HG03558 (cell line): ENCODE data around the gene IWS1.
"Not testable (repeated sequence)": the region's sequence is repeated elsewhere in the genome, so short reads cannot be mapped to it uniquely, and the experiment has no call there.

Source experiments
- ATAC-seq: cut with Tn5 transposase; IDR thresholded peaks from one replicate; pipeline ENCODE4 v1.9.1; 2021; ENCODE audit warnings: moderate number of reproducible peaks; ENCODE audit not compliant: unreplicated experiment; ENCODE audit errors: extremely low read depth

The IWS1 gene

DNA sequence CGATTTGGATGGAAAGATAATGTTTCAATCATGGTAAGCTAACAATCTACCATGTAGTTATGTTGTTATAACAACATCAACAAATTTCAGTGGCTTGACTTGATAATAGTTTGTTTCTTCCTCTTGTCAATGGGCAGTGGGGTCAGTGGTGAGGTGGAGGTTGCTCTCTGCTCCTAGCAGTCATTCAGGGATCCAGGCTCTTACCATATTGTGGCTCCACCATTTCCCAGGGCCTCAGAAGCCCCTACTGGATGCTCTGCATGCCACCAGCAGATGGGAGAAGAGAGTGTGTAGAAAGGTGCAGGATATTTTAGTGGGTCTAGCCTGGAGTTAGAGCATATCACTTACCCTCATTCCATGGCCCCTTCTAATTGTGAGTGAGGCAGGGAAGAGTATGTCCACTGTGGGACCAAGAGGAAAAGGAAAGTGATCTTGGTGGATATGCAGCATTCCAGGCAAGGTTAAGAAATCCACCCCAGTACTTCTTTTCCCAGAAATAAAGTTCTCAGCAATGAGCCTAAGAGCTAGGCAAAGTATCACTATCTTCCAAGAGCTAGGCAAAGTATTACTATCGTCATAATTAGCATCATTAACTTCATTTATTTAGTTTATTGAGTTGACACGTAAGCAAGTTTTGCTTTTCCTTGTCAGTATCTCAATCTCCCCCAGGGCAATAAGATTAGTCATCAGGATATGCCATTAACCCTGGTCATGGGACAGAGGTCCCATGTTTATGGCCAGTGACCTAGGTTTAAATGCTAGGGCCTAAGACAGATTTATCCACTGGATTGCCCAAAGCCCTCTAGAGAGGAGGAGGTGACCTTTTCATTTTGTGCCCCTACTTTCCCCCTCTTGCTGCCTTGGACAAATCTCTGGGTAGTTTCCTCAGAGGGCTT is 4.2 kb upstream of the IWS1 start:
- no peak for ATAC-seq

- not testable (repeated sequence) for ATAC-seq
These were observed 3.1 kb upstream of the IWS1 start for GRCh38 chr2:127529416-127529815.

DNA sequence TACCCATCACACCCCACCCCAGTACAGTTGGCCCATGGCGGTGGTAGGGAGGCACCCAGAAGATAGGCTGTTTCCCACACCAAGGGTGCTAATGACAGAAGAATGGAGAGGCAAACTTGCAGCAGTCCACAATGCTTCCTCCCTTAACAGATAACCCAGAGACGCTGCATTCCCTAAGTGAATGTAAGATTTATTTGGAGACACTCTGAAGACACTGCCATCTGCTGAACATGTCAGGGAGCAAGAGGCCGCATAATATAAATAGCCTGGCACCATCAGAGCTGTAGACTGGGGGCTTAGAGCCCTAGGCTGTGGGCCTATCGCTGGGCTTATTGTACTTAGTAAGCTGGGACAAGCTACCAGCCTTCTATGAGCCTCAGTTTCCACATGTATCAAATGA is 2.2 kb upstream of the IWS1 start:
- ATAC-seq, result no peak

GRCh38 chr2:127527001-127527804 is 914 bp upstream of the IWS1 start:
- no peak for ATAC-seq

DNA sequence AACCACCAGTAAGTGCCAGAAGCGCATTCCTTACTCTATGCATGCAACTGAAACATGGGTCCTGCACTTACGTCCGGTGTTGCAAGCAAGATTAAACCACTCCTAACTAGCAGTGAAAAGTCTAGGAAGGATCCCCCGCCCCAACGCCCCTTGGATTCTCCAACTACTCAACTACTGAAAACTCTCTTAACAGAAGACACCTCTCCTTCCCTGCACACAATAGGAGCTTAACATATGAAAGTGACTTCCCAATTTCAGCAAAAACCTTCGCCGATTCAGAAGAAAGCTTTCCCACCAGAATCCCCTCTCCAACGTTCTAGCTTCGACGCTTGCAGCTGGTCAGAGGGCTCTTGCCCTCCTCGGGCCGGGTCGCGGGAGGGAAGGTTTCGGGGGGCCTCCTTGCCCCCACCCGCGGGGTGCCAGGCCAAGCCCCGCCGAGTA is 578 bp downstream of the IWS1 start:
- ATAC-seq, result no peak

DNA sequence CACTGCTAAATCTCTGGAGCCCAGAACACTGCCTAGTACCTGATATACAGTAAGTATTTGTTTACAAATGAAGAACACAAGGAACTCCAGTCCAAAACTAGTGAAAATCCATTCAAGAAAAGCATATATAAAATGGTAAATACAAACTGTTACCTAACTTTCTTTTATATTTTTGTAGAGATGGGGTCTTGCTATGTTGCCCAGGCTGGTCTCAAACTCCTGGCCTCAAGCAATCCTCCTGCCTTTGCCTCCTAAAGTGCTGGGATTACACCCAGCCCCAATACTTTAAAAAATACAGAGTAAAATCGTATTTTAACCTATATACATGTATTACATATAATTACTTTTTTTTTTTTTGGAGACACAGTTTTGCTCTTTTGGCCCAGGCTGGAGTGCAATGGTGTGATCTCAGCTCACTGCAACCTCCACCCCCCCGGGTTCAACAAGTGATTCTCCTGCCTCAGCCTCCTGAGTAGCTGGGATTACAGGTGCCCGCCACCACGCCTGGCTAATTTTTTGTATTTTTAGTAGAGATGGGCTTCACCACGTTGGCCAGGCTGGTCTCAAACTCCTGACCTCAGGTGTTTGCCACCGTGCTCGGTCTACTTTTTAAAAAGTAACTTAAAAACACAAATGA is 2.0 kb downstream of the IWS1 start:
- ATAC-seq, result not testable (repeated sequence)

GRCh38 chr2:127523269-127523939 is 2.9 kb downstream of the IWS1 start:
- ATAC-seq, result no peak

DNA sequence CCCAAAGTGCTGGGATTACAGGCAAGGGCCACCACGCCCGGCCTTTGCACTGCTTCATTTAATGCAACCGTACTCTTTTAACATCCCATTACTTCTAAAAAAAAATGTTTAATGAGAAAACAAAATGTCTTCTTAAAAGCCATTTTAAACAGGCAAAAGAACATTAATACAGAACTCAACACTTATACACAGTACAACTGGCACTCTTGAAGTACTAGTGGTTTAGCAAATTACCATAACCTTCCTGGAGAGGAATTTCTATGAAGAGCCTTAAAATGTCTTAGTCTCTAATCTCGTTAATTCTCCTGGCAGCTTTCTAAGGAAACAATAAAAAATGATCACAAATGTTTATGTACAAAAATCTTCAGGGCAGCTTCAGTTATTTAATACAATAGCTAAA is 5.9 kb downstream of the IWS1 start:
- ATAC-seq, result no peak

- no peak for ATAC-seq
These were observed 8.8 kb downstream of the IWS1 start for GRCh38 chr2:127517465-127517864.

DNA sequence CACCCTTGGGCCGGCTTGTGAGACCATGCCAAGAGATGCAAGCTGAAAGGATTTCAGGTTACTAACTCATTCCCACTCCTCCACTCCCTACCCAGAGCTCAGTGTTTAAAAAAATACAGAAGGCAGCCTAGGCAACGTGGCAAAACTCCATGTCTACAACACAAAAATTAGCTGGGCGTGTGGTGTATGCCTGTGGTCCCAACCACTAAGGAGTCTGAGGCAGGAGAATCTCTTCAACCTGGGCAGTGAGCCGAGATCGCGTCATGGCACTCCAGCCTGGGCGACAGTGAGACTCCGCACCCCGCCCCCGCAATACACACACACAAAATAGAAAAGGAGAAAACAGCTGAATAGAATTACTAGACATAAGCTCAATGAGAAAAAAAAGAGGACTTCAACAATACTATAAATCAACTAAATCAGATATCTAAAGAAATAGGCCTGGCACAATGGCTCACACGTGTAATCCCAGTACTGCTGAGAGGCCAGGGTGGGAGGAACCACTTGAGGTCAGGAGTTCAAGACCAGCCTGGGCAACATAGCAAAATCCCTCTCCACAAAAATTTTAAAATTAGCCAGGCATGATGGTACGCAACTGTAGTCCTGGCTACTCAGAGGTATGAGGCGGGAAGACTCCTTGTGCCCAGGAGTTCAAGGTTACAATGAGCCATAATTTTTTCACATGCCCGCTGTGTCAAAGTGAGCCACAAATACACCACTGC is 10.1 kb downstream of the IWS1 start:
- ATAC-seq, result no peak

DNA sequence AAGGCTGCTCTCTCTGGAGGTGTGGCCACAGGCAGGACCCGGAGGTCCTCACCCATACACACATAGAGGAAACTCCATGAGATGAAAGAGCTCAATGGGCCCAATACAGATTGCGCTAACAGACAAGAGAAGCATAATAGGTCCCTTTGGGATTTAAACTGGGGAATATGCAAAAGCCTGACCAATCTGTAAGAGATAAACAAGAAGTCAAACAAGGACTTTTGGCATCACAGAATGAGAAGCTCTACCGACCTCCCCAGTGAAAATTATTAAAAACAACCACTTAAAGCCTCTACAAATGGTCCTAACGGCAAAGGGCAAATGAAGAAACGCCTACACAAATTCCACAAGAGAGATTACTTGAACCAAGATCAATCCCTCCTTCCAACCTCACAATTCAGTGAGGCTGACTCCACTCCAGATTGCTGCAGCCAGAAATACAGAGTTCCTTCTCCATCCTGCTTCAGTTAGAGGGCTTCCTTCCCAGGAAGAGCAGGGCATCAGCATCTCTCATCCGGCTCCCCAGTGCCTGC is 10.8 kb downstream of the IWS1 start:
- no peak for ATAC-seq

GRCh38 chr2:127514485-127514884 is 11.8 kb downstream of the IWS1 start:
- no peak for ATAC-seq

DNA sequence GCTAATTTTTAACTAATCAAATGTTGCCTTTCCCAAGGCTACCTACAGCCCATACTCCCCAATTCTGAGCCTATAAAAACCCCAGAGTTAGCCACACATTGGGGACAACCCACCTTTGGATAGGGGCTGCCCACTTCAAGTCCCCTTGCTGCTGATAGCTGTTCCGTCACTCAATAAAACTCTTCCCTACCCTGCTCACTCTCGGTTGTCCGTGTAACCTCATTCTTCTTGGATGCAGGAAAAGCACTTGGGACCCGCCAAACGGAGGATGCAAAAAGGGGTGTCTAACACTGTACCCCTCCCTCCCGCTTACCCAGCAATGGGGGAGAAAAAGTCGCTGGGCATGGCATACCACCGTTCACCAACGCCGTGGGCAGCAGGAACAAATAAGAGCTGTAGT is 12.2 kb downstream of the IWS1 start:
- ATAC-seq, result no peak

DNA sequence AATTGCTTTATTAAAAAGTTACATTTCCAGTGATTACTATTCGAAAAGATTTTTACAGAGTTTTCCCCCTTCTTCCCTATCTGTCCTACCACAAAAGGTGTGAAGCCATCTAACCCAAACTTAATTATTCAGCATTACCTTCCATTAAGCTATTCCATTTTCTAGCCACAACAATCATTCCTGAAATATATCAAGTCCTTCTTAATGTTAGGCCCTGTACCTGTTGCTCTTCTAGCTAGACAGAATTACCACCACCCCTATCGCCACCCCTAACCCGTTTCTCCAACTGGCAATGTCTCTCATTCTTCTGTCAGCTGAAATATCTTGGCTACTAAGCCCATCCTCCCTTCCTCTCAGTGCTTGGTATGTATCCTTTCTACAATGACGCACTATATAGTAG is 13.9 kb downstream of the IWS1 start:
- ATAC-seq, result no peak

GRCh38 chr2:127511917-127512316 is 14.4 kb downstream of the IWS1 start:
- ATAC-seq, result no peak

DNA sequence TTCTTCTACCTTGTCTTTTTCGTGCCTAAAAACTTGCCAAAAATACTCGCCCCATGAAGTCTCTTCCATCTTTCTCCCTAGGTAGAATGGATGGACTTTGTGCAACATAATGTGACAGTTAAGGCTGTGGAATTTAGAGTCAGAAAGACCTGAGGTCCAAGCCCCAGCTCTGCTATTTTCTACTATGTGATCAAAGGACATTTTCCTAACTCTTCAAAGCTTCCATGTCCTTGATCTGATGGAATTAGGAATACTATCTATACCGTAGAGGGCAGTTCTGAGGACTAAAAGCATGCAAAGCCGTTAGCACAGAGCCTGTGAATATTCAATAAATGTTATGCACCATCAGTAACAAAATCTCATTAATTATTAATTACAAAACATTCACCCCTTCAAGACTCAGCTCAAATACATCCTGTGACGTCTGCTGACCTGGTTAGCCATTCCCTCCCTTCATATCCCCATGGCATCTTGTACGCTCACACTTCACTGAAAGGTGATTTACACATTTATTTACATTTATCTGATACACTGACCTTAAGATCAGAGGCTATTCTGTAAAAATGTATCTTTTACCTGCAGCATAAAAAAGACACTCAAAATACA is 15.1 kb downstream of the IWS1 start:
- ATAC-seq, result no peak

- no peak for ATAC-seq
These were observed 16.2 kb downstream of the IWS1 start for GRCh38 chr2:127510073-127510472.

- ATAC-seq, result no peak
These were observed 17.7 kb downstream of the IWS1 start for GRCh38 chr2:127508631-127509034.

- no peak for ATAC-seq
These were observed 18.2 kb downstream of the IWS1 start for GRCh38 chr2:127508023-127508630.
